Renal cortical epithelial cell (primary cell): Measurements from ENCODE around the gene ACTN4. TPM values are rescaled to one million over a fixed set of nuclear protein-coding genes. Genes with fewer than 3 reads are reported as not detected.

Source experiments
- DNase-seq: peaks from one replicate; pipeline ENCODE4 v3.0.0-alpha.2; 2011; ENCODE audit warnings: low read depth
- total RNA-seq: library from RNA; depleted of rRNA; stranded (reverse); fragments of >200 nt; gene quantifications from 2 replicates; pipeline ENCODE4 v1.2.3, GENCODE V29; 2014

Gene ACTN4
- total RNA-seq, 1 donor from 2014 or later = 1,377 TPM

DNA sequence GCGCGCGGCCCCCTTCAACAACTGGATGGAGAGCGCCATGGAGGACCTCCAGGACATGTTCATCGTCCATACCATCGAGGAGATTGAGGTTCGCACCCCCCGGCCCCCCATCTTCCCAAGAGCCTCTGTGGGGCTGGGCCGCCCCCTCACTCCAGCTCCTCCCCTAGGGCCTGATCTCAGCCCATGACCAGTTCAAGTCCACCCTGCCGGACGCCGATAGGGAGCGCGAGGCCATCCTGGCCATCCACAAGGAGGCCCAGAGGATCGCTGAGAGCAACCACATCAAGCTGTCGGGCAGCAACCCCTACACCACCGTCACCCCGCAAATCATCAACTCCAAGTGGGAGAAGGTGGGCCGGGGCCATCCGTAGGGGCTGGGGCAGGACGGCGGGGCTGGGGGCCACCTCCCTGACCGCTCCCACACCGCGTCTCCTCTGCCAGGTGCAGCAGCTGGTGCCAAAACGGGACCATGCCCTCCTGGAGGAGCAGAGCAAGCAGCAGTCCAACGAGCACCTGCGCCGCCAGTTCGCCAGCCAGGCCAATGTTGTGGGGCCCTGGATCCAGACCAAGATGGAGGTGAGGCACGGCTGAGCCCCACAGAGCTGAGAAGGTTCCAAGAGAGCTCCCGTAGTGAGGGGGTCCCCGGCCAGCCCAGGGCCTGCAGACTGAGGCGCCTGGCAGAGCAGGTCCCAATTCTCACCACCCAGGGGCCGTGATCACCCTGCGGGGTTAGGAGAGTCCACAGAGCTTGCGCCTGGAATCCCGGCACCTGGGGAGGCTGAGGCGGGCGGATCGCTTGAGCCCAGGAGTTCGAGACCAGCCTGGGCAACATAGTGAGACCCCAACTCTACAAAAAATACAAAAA lies 76.8 kb downstream of the ACTN4 start:
- no peak for DNase-seq

DNA sequence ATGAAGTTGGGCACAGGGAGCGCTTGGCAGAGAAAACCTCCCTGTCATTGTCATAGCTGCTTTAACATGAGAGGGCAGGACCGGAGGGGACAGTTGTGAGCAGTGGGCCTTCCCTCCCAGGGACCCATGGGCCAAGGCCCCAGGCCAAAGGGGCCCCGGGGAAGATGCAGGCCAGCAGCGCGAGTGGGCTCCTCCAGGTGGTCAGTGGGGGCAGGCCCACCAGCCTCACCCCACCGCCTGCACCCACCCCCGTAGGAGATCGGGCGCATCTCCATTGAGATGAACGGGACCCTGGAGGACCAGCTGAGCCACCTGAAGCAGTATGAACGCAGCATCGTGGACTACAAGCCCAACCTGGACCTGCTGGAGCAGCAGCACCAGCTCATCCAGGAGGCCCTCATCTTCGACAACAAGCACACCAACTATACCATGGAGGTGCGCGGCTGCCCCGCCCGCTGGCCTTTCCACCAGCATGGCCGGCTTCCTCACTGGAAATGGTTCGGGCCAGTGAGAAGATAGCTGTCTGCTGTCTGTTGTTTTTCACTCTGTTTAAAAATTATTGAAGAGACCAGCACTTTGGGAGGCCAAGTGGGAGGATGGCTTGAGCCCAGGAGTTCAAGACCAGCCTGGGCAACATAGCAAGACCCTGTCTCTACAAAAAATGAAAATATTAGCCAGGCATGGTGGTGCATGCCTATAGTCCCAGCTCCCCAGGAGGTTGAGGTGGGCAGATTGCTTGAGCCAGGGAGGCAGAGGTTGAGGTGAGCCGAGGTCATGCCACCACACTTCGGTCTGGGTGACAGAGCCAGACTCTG lies 78.2 kb downstream of the ACTN4 start:
- no peak for DNase-seq

DNA sequence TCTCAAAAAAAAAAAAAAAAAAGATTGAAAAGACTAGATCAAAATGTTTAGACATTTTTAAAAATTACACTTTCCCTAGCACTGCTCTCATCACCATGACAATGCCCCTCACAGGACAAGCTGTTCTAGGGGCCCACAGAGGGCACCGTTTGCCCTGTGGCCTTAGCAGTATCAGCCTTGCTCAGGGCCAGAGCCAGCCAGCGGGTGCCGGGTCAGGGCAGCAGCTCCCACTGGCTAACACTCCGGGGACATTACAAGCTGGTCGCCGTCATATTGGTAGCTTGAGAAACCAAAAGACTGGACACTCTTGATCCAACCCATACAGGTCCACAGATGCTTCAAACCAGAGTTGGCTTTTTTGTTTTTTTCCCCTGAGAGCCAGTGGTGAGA lies 78.8 kb downstream of the ACTN4 start:
- DNase-seq = no peak

DNA sequence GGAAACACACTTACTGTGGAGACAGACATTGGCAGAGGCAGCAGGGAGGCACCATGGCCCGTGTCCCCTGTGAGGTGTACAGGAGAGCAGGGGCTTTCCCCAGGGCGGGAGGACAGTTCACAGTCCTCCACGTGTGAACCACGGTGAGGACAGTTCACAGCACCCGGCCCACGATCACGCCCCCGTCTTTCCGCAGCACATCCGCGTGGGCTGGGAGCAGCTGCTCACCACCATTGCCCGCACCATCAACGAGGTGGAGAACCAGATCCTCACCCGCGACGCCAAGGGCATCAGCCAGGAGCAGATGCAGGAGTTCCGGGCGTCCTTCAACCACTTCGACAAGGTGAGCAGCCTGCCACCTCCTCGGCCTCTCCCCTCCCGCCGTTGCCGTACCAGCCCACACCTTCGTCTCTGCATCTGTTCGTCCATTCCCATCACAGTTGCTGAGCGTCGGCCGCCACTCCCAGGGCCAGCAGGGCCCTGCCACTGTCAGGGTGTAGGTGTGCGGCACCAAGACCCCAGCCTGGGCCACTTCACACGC lies 79.4 kb downstream of the ACTN4 start:
- DNase-seq = no peak

DNA sequence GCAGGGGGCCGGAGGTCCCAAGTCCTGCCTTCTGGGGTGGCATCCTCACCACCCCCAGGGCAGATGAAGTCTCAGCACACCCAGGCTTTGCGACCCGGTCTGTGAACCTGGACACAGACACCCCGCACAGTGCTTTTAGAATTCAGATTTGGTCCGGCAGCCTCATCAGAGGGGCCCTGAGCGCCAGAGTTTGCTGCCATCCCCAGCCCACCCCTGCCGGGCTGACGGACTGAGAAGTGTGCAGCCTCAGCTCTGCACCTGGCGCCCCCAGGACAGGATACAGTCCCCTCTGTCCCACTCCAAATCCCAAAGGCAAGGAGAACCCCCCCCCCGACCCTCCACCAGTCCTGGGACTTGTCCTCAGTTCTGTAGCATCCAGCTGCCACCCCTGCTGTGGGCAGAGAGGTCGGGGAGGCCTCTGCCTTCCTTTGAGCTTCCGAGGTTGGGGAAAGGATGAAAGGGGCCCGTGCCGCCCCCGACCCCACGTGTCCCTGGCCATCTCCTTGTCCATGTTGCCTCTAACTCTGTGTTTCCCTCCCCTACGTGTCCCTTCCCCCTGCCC lies 79.9 kb downstream of the ACTN4 start:
- DNase-seq = no peak

DNA sequence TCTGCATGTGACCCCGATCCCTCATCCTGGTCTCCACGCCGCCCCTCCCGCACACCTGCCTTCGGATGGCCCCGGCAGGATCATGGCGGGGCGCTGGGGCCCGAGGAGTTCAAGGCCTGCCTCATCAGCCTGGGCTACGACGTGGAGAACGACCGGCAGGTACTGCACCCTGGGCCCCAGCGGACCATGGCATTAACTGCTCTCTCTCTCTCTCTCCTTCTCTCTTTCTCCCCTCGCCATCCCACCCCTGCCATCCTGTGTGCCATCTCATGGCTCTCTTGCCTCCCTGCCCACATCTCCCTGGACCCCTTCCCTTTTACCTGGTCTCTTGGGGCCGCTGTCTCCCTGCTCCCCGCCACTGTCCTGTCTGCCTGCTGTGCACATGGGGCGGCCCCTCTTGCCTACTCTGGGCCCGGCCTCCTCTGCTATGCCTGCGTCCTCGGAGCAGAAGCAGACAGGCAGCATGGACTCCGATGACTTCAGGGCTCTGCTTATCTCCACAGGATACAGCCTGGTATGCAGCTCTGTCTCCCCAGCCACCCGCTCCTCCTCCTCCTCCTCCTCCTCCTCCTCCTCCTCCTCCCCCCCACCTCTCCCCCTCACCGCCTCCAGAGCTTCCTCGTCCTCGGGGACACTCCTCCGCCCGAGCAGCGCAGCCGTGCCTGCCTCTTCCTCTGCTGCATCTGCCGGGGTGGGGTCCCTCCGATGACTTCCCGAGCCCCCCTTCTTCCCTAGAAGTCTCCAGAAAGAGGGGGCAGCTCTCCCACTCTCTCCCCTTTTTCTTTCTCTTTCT lies 80.6 kb downstream of the ACTN4 start:
- no peak for DNase-seq

DNA sequence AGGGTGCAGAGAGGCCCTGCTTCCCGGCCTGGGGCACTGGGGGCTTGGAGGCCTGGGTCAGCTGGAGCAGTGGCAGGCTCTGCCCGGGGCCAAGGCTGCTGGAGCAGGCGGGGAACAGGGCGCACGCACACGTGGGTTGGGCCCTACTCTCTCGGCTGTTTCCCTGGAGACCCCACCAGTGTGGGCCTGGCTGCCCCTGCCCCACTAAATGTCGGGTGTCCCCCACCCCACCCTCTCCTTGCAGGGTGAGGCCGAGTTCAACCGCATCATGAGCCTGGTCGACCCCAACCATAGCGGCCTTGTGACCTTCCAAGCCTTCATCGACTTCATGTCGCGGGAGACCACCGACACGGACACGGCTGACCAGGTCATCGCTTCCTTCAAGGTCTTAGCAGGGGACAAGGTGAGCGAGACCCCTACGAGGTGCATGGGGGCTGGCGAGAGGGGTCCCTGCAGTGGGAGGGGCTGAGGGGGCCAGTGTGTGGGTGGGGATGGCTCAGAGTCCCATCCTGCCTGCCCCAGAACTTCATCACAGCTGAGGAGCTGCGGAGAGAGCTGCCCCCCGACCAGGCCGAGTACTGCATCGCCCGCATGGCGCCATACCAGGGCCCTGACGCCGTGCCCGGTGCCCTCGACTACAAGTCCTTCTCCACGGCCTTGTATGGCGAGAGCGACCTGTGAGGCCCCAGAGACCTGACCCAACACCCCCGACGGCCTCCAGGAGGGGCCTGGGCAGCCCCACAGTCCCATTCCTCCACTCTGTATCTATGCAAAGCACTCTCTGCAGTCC lies 81.5 kb downstream of the ACTN4 start:
- no peak for DNase-seq

DNA sequence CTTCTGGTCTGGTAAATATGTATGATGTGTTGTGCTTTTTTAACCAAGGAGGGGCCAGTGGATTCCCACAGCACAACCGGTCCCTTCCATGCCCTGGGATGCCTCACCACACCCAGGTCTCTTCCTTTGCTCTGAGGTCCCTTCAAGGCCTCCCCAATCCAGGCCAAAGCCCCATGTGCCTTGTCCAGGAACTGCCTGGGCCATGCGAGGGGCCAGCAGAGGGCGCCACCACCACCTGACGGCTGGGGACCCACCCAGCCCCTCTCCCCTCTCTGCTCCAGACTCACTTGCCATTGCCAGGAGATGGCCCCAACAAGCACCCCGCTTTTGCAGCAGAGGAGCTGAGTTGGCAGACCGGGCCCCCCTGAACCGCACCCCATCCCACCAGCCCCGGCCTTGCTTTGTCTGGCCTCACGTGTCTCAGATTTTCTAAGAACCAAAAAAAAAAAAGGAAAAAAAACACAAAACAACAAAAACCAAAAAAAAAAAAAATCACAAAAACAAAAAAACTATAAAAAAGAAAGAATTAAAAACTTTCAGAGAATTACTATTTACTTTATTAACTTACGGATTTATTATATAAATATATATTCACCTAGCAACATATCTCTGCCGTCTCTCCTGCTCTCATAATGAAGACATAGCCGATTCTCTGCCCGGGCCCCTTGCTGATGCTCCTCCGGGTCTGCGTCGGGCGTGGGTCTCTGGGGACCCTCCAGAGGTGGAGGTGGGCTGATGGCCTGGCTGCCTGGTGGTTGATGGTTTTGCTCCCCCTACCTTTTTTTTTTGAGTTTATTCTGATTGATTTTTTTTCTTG lies 82.4 kb downstream of the ACTN4 start:
- DNase-seq = no peak

DNA sequence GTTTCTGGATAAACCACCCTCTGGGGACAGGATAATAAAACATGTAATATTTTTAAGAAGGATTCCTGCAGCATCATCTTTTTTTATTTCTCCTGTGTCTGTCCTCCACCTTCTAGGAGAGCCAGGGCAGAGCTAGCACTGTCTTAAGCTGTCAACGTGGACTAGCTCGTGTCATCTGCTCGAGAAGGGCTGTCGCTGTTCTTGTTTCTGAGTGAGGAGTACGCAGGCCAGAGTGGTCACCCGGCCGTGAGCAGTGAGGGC lies 83.0 kb downstream of the ACTN4 start:
- no peak for DNase-seq

DNA sequence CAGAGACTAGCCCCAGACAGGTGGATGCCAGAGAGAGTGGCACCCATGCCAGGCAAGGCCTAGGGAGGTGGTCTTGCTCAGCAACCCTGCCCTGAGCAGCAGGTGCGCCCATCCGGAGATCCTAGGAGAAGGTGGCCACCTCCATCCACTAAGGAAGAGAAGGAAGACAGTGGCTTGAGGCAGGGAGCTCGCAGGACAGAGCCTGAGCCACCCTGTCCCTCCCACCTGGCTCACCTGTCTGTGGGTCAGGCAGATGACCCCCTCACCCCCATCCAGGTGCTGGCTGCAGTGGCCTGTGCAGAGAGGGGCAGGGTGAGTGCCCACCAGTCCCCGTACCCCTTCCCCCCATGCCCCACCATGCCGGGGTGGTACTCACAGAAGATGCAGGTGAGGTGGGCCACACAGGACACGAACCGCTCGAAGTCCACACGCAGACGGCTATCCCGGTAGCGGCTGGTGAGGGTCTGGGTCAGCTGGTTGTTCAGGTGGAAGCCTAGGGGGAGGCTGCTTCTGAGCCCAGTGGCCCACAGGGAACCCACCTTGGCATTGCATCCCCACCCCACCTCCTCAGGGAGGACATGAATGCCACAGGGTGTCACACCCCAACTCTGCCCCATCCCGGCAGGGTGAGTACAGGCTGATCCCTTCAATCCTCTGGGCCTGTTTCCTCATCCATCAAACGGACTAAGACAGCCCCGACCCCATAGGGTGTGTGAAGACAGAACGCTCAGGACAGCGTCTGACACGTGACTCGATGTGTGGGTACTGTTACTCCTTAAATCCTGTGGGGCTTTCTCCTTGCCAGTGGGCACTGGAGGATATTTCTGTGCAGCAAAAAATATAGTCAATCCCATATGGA lies 83.5 kb downstream of the ACTN4 start:
- no peak for DNase-seq

DNA sequence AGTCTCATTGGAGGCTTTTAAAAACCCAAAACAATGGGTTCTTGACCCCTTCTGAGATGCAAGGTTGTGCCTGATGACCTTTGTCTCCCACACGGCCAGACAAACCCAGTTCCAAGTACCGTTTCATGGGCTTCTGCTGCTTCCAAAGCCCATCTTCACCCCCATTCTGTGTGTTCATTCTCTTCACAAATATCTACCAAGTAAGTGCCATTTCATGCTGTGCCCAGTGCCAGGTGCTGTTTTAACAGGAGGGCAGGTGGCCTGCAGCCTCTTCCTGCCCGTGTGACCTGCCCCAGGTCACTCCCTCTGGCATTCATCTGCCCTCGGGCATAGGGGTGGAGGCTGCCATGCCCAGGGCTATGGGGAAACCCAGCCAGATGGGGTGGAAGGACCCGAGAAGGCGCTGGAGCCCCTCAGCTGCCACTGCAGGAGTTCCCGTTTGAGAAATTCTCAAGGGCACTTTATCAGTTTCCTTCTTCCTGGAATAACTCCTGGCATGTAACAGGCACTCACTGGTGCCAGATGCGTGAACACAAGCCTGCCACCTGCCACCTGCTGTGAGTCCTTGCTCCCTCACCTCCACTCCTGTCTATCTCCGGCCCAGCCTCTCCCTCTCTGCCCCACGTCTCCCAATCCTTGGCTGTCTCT lies 84.3 kb downstream of the ACTN4 start:
- DNase-seq = no peak

DNA sequence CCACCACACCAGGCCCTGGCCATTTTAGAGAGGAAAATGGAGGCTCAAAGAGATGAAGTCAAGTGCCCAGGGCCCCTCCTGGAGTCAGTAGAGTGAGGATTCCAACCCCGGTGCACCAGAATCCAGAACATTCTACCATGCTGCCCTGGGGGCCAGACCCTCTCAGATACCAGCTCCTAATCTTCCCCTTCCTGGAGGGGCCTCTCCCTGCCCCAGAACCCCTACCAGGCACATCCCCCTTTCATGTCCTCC lies 85.7 kb downstream of the ACTN4 start:
- no peak for DNase-seq

DNA sequence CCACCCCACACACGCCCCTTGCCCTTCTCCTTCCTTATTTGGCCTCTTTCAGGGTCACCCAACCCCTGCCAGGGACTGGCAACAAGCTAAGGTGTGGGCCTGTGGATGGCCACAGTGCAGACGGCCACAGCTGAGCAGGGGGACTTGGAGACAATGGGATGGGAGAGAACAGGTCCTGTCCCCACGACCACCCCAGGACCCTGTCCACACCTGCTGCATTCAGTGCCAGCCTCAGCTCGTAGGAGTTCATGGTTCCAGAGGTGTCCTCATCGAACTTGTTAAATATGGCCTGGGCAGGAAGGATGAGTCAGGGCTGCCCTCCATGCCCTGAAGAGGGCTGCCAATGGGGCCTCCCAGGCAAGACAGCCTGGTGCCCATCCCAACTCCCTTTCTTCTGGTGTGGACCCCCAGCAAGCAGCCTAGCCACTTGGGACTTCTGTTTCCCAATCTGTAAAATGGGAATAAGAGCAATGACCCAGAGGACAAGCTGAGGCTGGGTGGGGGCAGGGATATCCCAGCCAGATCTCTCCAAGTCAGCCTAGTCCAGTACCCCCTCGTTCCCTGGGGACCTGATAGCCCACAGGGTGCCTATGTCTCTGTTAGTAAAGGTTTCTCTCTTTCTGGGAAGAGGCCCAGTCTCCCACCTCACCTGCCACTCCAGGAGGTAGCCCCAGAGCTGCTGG lies 86.2 kb downstream of the ACTN4 start:
- no peak for DNase-seq

DNA sequence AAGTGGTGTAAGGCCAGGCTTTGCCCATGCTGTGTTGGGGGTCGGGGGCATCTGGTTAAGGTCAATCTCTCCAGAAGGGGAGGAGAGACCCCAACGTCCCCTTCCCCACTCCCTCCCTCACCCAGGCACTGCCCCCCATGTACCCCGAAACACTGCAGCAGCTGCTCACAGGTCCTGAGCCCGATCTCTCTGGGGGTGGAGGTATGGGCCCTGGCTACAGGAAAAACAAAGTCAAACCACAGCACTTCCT lies 86.7 kb downstream of the ACTN4 start:
- no peak for DNase-seq

DNA sequence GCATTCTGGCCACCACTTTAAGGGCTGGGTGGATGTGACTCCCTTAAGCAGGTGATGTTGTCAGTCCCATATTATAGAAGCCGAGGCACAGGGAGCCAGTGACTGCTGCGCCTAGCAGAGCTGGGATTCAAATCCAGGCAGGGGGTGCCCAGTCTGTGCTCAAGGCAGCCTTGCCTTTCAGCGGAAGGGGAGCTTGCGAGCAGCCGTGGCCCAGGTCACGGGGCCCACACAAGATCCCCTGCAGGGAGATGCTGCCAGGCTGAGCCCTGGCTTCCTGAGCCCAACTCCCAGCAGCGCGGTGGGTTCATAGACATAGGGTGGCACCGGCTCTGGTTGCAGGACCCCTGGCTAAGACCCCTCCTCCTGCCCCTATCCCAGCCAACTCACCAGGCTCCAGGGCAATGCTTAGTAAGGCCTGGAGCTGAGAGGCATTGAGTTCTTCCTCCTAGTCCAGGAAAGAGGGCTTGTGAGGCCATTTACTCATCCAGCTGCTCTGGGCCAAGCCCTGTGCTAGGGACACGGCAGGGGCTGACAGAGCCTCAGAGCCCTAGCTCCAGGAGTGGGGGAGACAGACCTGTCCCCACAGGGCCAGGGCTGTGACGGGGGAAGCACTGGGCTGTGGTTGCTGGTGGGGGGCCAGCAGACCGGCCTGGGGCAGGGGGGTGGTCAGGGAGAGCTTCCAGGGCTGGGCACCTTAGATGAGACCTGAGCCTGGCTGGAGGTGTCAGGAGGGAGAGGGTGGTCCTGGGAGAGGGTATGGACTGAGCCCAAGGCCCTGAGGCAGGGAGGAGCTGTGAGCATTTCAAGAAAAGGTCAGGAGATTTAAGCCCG lies 87.2 kb downstream of the ACTN4 start:
- peak; percentile 38 for DNase-seq

DNA sequence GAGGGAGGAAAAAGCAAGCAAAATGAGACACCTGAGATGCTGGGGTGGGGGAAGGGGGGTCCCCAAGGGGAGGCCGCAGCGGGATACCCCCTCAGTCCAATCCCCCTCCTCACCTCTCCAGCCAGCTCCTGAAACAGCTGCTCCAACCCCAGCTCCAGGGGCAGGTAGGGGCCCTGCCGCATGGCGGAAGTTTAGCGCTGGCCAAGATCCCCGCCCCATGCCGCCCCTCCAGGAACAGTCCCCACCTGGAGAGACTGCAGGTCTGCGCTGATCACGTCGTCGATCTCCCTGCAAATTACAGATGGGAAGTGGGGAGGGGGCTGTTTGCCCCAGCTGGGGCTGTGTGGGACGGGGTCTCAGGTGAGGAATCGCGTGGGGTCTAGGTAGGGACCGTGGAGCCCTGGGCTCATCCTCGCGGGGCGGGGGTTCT lies 87.8 kb downstream of the ACTN4 start:
- no peak for DNase-seq

DNA sequence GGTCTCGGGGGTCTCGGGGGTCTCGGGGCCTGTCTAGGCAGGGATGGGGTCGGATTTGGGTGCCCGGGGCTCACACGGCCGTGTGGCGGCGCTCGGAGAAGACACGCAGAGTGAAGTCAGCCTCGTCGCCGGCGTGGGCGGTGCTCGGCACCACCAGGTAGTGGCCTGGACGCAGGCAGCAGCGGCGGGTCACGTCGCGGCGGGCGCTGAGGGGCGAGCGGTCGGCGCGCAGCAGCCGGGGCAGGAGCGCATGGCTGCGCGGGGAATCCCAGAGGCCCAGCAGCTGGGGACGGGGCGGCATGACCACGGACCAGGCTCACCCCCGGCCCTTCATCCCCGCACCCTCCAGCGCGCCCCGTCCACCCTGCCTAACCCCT lies 88.6 kb downstream of the ACTN4 start:
- DNase-seq = no peak
